HEK293 (cell line): ENCODE data around the gene PRXL2C.

Source experiments
- CTCF ChIA-PET: fragments of 350-600 bp; formaldehyde crosslinking; extraction: SDS; loops from one replicate; lab custom pipeline; 2021; ENCODE audit warnings: antibody characterized with exemption; lab: Yijun Ruan, JAX
- POLR2A ChIA-PET: fragments of 300-600 bp; formaldehyde crosslinking; extraction: SDS; loops from one replicate; lab custom pipeline; 2020; ENCODE audit warnings: antibody characterized with exemption, inconsistent platforms; lab: Yijun Ruan, JAX
- H3K27ac ChIP-seq: fragments of 200-500 bp; sonication (Bioruptor generic); 2 replicates; pipeline ENCODE4 v1.5.1; 2014; ENCODE audit warnings: low read depth, low read length, control low read depth, inconsistent platforms; ENCODE audit errors: extremely low read depth
- H3K36me3 ChIP-seq, 2 experiments: fragments of 200-500 bp in 1 of 2; sonication (Bioruptor generic) in 1 of 2; 1 replicate in 1 of 2; 2 replicates in 1 of 2; pipeline ENCODE4 v1.5.1; 2014 to 2017; ENCODE audit warnings: inconsistent platforms in 2 of 2, low read length in 2 of 2; ENCODE audit not compliant: control insufficient read depth in 2 of 2, insufficient read depth in 1 of 2
- H3K4me1 ChIP-seq: fragments of 200-500 bp; sonication (Bioruptor generic); 2 replicates; pipeline ENCODE4 v1.5.1; 2014; ENCODE audit warnings: mild to moderate bottlenecking, low read length, inconsistent platforms; ENCODE audit not compliant: control insufficient read depth, insufficient read depth
- H3K4me3 ChIP-seq: 2 replicates; pipeline ENCODE4 v1.5.1; 2011; ENCODE audit warnings: low read depth, mild to moderate bottlenecking, control low read depth, low read length, moderate library complexity
- H3K9me3 ChIP-seq: fragments of 200-500 bp; sonication (Bioruptor generic); 2 replicates; pipeline ENCODE4 v1.5.1; 2014; ENCODE audit warnings: low read depth, low read length, inconsistent platforms; ENCODE audit not compliant: control insufficient read depth, insufficient read depth
- CTCF ChIP-seq: fragments of 450-650 bp; formaldehyde crosslinking; IDR thresholded peaks from 2 replicates; pipeline ENCODE4 v1.5.1; 2016; ENCODE audit warnings: missing biosample characterization, missing genetic modification characterization
- FEZF1 ChIP-seq: fragments of 450-650 bp; formaldehyde crosslinking; IDR thresholded peaks from 2 replicates; pipeline ENCODE4 v1.5.1; 2016; ENCODE audit warnings: missing biosample characterization, missing genetic modification characterization
- OSR2 ChIP-seq: fragments of 450-650 bp; formaldehyde crosslinking; IDR thresholded peaks from 2 replicates; pipeline ENCODE4 v1.5.1; 2016; ENCODE audit warnings: missing biosample characterization, missing genetic modification characterization
- PRDM6 ChIP-seq: fragments of 450-650 bp; formaldehyde crosslinking; IDR thresholded peaks from 2 replicates; pipeline ENCODE4 v1.5.1; 2017; ENCODE audit warnings: missing biosample characterization, missing genetic modification characterization
- ZFP37 ChIP-seq: fragments of 450-650 bp; formaldehyde crosslinking; IDR thresholded peaks from 2 replicates; pipeline ENCODE4 v1.5.1; 2016; ENCODE audit warnings: missing biosample characterization, missing genetic modification characterization
- ZNF114 ChIP-seq: fragments of 450-650 bp; formaldehyde crosslinking; IDR thresholded peaks from 2 replicates; pipeline ENCODE4 v1.5.0; 2017; ENCODE audit warnings: missing biosample characterization, missing genetic modification characterization
- ZNF121 ChIP-seq: fragments of 450-650 bp; formaldehyde crosslinking; IDR thresholded peaks from 2 replicates; pipeline ENCODE4 v1.5.1; 2016; ENCODE audit warnings: missing biosample characterization, missing genetic modification characterization
- ZNF133 ChIP-seq: fragments of 450-650 bp; formaldehyde crosslinking; IDR thresholded peaks from 2 replicates; pipeline ENCODE4 v1.5.1; 2016; ENCODE audit warnings: missing biosample characterization, missing genetic modification characterization
- ZNF140 ChIP-seq: fragments of 450-650 bp; formaldehyde crosslinking; IDR thresholded peaks from 2 replicates; pipeline ENCODE4 v1.5.1; 2016; ENCODE audit warnings: missing biosample characterization, missing genetic modification characterization
- ZNF175 ChIP-seq: fragments of 450-650 bp; formaldehyde crosslinking; IDR thresholded peaks from 2 replicates; pipeline ENCODE4 v1.5.1; 2016; ENCODE audit warnings: missing biosample characterization, missing genetic modification characterization
- ZNF354C ChIP-seq: fragments of 450-650 bp; formaldehyde crosslinking; IDR thresholded peaks from 2 replicates; pipeline ENCODE4 v1.5.1; 2016; ENCODE audit warnings: missing biosample characterization, missing genetic modification characterization, low read depth, borderline replicate concordance
- ZNF37A ChIP-seq: fragments of 450-650 bp; IDR thresholded peaks from 2 replicates; pipeline ENCODE4 v1.5.1; 2018; ENCODE audit warnings: missing biosample characterization, missing genetic modification characterization
- ZNF391 ChIP-seq: fragments of 450-650 bp; formaldehyde crosslinking; IDR thresholded peaks from 2 replicates; pipeline ENCODE4 v1.5.1; 2016; ENCODE audit warnings: low read depth, missing biosample characterization, missing genetic modification characterization, borderline replicate concordance
- ZNF433 ChIP-seq: fragments of 450-650 bp; formaldehyde crosslinking; IDR thresholded peaks from 2 replicates; pipeline ENCODE4 v1.5.1; 2016; ENCODE audit warnings: missing biosample characterization, missing genetic modification characterization, low read depth
- ZNF488 ChIP-seq: fragments of 450-650 bp; formaldehyde crosslinking; IDR thresholded peaks from 2 replicates; pipeline ENCODE4 v1.5.1; 2016; ENCODE audit warnings: missing biosample characterization, missing genetic modification characterization
- ZNF626 ChIP-seq: fragments of 450-650 bp; sonication (Bioruptor Pico); formaldehyde crosslinking; IDR thresholded peaks from 2 replicates; pipeline ENCODE4 v1.5.1; 2018; ENCODE audit warnings: missing biosample characterization, missing genetic modification characterization, inconsistent platforms
- ZNF677 ChIP-seq: fragments of 450-650 bp; IDR thresholded peaks from 2 replicates; pipeline ENCODE4 v1.5.0; 2018; ENCODE audit warnings: missing biosample characterization, mild to moderate bottlenecking, missing genetic modification characterization, moderate library complexity
- ZNF830 ChIP-seq: fragments of 450-650 bp; IDR thresholded peaks from 2 replicates; pipeline ENCODE4 v1.5.0; 2018; ENCODE audit warnings: missing biosample characterization, missing genetic modification characterization, low read depth, mild to moderate bottlenecking, moderate library complexity
- TF ChIP-seq, protein P1 (sequence below): fragments of 450-650 bp; formaldehyde crosslinking; IDR thresholded peaks from 2 replicates; pipeline ENCODE4 v1.5.1; 2016; ENCODE audit warnings: missing biosample characterization, missing genetic modification characterization
- TF ChIP-seq, protein P2 (sequence below): fragments of 450-650 bp; formaldehyde crosslinking; IDR thresholded peaks from 2 replicates; pipeline ENCODE4 v1.5.1; 2016; ENCODE audit warnings: missing biosample characterization, missing genetic modification characterization, low read depth

Gene PRXL2C

GRCh38 chr9:96618209-96619123 is 36.7 kb downstream of the PRXL2C start (continued):
- TF ChIP-seq ZNF433 (tag by site-specific recombination): no peak
- TF ChIP-seq ZFP37 (tag by site-specific recombination): 0 out of 2 replicates have a peak, but pooled peaks have one; percentile 28
- TF ChIP-seq ZNF121 (tag by site-specific recombination): no peak
- peak; percentile 56 for TF ChIP-seq OSR2
- no peak for TF ChIP-seq ZNF830 (tag by site-specific recombination)
- no peak for TF ChIP-seq ZNF354C

DNA sequence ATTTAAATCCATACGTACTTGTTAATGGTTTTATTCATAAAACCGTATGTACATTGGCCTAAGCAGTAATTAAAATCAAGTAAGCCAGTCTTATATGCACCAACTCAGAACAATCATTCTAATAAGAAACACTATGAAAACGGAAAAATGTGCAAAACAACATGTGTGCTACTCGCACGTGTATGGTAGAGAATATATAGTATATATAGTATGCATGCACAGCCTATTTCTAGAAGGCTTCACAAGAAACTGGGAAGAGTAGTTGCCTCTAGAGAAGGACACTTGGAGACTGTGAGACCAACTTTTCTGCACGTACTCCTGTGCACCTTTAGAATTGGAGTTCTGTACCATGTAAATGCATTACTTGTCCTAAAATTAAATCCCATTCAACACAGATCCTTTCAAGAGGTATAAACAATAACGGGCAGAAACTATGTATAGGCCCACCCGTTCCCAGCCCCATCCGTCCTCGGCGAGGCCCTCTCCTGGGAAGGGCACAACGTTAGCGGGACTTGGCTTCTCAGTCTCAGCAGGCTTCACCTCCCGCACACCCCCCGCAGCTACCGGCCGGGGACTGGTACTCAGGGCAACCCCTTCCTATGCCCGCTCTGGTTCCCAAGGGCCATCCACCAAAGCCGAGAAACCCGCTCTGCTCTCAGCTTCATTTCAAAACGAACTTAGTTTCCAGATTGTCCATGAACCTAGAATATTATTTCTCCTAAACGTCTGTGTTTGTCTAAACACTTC is 37.5 kb downstream of the PRXL2C start:
- Histone ChIP-seq H3K4me1 (peaks cover 7% of the 10 kb centered on the region), H3K36me3 (no peaks in the 10 kb centered on the region), H3K9me3 (no peaks in the 10 kb centered on the region), H3K27ac (no peak overlapping the region; the same call in 1 of the 2 replicates), H3K4me3 (peak overlapping the region; percentile 64)
- POLR2A ChIA-PET: interaction anchor here (1.3 kb wide), 1 partner anchor 204 kb away, joined by 8 read pairs; no protein-coding TSS in a partner anchor
- TF ChIP-seq ZNF175 (no peak), ZNF37A (tag by site-specific recombination) (no peak), ZNF140 (tag by site-specific recombination) (no peak), ZNF391 (tag by site-specific recombination) (no peak), ZNF133 (tag by site-specific recombination) (no peak), ZNF626 (no peak), PRDM6 (no peak), FEZF1 (no peak), ZNF114 (tag by site-specific recombination) (no peak), ZNF488 (no peak)
- CTCF ChIA-PET: interaction anchor here (0.6 to 1.5 kb wide), 5 partner anchors 15 to 292 kb away, joined by 3 to 5 read pairs (median 4); no protein-coding TSS in a partner anchor

DNA sequence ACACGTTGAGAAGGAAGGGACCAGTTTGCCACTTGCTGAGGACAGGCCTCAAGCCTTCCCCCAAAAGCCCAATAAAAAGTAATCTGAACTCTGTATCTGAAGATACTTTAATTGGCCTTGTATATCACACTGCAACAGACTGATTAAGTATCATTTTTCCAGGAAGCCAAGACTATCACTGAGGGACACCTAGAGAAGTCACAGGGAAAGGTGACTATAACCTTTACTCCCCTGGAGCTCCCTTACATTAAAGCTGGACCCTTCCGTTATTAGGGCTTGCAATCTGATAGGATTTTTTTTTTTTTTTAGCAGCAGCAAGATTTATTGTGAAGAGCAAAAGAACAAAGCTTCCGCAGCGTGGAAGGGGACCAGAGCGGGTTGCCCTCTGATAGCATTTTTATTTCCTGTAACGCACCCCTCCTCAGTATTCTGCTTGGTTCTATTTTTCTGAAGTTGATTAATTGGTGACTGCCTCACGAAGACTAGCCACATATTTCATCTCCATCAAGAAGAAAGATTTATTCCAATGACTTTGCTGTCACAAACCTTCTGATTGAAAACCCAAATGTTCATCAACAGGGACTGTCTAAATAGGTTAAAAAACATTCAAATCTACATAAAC is 38.2 kb downstream of the PRXL2C start:
- Histone ChIP-seq H3K36me3 (no peaks in the 10 kb centered on the region), H3K27ac (no peak overlapping the region), H3K4me1 (peaks cover 14% of the 10 kb centered on the region), H3K4me3 (no peak overlapping the region), H3K9me3 (no peaks in the 10 kb centered on the region)
- ChIA-PET POLR2A (no interaction called here), CTCF (interaction anchor here (0.7 kb wide), 1 partner anchor 702 kb away, joined by 3 read pairs; no protein-coding TSS in a partner anchor)
- TF ChIP-seq ZNF626 (no peak), ZNF677 (no peak), ZNF140 (tag by site-specific recombination) (no peak), CTCF (tag by site-specific recombination) (no peak)
- TF ChIP-seq, protein P1, sequence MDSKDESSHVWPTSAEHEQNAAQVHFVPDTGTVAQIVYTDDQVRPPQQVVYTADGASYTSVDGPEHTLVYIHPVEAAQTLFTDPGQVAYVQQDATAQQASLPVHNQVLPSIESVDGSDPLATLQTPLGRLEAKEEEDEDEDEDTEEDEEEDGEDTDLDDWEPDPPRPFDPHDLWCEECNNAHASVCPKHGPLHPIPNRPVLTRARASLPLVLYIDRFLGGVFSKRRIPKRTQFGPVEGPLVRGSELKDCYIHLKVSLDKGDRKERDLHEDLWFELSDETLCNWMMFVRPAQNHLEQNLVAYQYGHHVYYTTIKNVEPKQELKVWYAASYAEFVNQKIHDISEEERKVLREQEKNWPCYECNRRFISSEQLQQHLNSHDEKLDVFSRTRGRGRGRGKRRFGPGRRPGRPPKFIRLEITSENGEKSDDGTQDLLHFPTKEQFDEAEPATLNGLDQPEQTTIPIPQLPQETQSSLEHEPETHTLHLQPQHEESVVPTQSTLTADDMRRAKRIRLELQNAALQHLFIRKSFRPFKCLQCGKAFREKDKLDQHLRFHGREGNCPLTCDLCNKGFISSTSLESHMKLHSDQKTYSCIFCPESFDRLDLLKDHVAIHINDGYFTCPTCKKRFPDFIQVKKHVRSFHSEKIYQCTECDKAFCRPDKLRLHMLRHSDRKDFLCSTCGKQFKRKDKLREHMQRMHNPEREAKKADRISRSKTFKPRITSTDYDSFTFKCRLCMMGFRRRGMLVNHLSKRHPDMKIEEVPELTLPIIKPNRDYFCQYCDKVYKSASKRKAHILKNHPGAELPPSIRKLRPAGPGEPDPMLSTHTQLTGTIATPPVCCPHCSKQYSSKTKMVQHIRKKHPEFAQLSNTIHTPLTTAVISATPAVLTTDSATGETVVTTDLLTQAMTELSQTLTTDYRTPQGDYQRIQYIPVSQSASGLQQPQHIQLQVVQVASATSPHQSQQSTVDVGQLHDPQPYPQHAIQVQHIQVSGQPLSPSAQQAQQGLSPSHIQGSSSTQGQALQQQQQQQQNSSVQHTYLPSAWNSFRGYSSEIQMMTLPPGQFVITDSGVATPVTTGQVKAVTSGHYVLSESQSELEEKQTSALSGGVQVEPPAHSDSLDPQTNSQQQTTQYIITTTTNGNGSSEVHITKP (tag by site-specific recombination): peak; percentile 28; the same call in 1 of the 2 replicates
- TF ChIP-seq, protein P2, sequence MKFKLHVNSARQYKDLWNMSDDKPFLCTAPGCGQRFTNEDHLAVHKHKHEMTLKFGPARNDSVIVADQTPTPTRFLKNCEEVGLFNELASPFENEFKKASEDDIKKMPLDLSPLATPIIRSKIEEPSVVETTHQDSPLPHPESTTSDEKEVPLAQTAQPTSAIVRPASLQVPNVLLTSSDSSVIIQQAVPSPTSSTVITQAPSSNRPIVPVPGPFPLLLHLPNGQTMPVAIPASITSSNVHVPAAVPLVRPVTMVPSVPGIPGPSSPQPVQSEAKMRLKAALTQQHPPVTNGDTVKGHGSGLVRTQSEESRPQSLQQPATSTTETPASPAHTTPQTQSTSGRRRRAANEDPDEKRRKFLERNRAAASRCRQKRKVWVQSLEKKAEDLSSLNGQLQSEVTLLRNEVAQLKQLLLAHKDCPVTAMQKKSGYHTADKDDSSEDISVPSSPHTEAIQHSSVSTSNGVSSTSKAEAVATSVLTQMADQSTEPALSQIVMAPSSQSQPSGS (tag by site-specific recombination): no peak
